HEK293T (cell line): Measurements from ENCODE around the gene FHOD1.

Experiments used
- CTCF ChIA-PET: fragments of 350-600 bp; formaldehyde crosslinking; extraction: SDS; loops from one replicate; lab custom pipeline; 2021; ENCODE audit warnings: antibody characterized with exemption, inconsistent platforms; lab: Yijun Ruan, JAX
- POLR2A ChIA-PET: fragments of 350-600 bp; formaldehyde crosslinking; extraction: SDS; loops from one replicate; lab custom pipeline; 2020; ENCODE audit warnings: antibody characterized with exemption, inconsistent platforms; lab: Yijun Ruan, JAX
- DNase-seq: peaks from one replicate; pipeline ENCODE4 v3.0.0; 2012; ENCODE audit warnings: mixed read lengths; ENCODE audit errors: extremely low spot score
- ARNT ChIP-seq: fragments of 450-650 bp; IDR thresholded peaks from 2 replicates; pipeline ENCODE4 v1.6.1; 2017; ENCODE audit warnings: mild to moderate bottlenecking
- BHLHE40 ChIP-seq: fragments of 450-650 bp; IDR thresholded peaks from 2 replicates; pipeline ENCODE4 v1.6.1; 2016; ENCODE audit warnings: mild to moderate bottlenecking, moderate library complexity, borderline replicate concordance
- CTBP1 ChIP-seq: fragments of 450-650 bp; IDR thresholded peaks from 2 replicates; pipeline ENCODE4 v1.6.1; 2016; ENCODE audit warnings: borderline replicate concordance
- ELF4 ChIP-seq: fragments of 450-650 bp; IDR thresholded peaks from 2 replicates; pipeline ENCODE4 v1.6.1; 2017; ENCODE audit warnings: antibody characterized with exemption
- FOXA1 ChIP-seq: fragments of 450-650 bp; IDR thresholded peaks from 2 replicates; pipeline ENCODE4 v1.6.1; 2016; ENCODE audit warnings: mild to moderate bottlenecking
- FOXK2 ChIP-seq: fragments of 450-650 bp; IDR thresholded peaks from 2 replicates; pipeline ENCODE4 v1.6.1; 2016; ENCODE audit warnings: mild to moderate bottlenecking
- FOXM1 ChIP-seq: fragments of 450-650 bp; IDR thresholded peaks from 2 replicates; pipeline ENCODE4 v1.6.1; 2017; ENCODE audit warnings: mild to moderate bottlenecking, borderline replicate concordance
- HDGF ChIP-seq: fragments of 450-650 bp; IDR thresholded peaks from 2 replicates; pipeline ENCODE4 v1.6.1; 2017; ENCODE audit warnings: antibody characterized with exemption, borderline replicate concordance
- L3MBTL2 ChIP-seq: fragments of 450-650 bp; conservative IDR thresholded peaks from 2 replicates; pipeline ENCODE4 v1.6.1; 2016; ENCODE audit warnings: mild to moderate bottlenecking
- LEF1 ChIP-seq: fragments of 450-650 bp; IDR thresholded peaks from 2 replicates; pipeline ENCODE4 v1.6.1; 2017; ENCODE audit warnings: mild to moderate bottlenecking, borderline replicate concordance
- NFRKB ChIP-seq: fragments of 450-650 bp; IDR thresholded peaks from 2 replicates; pipeline ENCODE4 v1.6.1; 2016; ENCODE audit warnings: mild to moderate bottlenecking, moderate library complexity
- PKNOX1 ChIP-seq: fragments of 450-650 bp; IDR thresholded peaks from 2 replicates; pipeline ENCODE4 v1.6.1; 2016
- SP1 ChIP-seq: fragments of 450-650 bp; IDR thresholded peaks from 2 replicates; pipeline ENCODE4 v1.6.1; 2017
- SUZ12 ChIP-seq: fragments of 450-650 bp; IDR thresholded peaks from 2 replicates; pipeline ENCODE4 v1.6.1; 2016; ENCODE audit warnings: mild to moderate bottlenecking
- TARDBP ChIP-seq: fragments of 450-650 bp; IDR thresholded peaks from 2 replicates; pipeline ENCODE4 v1.6.1; 2016
- ZNF384 ChIP-seq: fragments of 450-650 bp; IDR thresholded peaks from 2 replicates; pipeline ENCODE4 v1.6.1; 2016

FHOD1 gene

GRCh38 chr16:67184453-67184994 lies 62.8 kb downstream of the FHOD1 start:
- TF ChIP-seq NFRKB (no peak), FOXA1 (no peak), L3MBTL2 (no peak), SUZ12 (no peak), FOXK2 (no peak), FOXM1 (no peak), CTBP1 (no peak), SP1 (no peak), TARDBP (no peak)
- DNase-seq, result no peak
- CTCF ChIA-PET, result interaction anchor here (0.5 to 1.2 kb wide), 4 partner anchors 13 to 280 kb away, joined by 3 to 5 read pairs (median 3); no protein-coding TSS in a partner anchor

GRCh38 chr16:67183627-67184452 lies 63.4 kb downstream of the FHOD1 start, which contains the start of gene MATCAP1:
Gene MATCAP1, minus strand, starts transcription at chr16:67183963. Its CDS starts 3,353 bp downstream, at chr16:67180610.
- CTCF ChIA-PET, result interaction anchor here (0.6 kb wide), 1 partner anchor 147 kb away, joined by 3 read pairs; no protein-coding TSS in a partner anchor
- POLR2A ChIA-PET, result interaction anchor here (1.5 kb wide), 1 partner anchor 166 kb away, joined by 5 read pairs; no protein-coding TSS in a partner anchor

More at GRCh38 chr16:67184453-67184994, 62.8 kb downstream of the FHOD1 start:
- POLR2A ChIA-PET, result interaction anchor here (1.5 kb wide), 1 partner anchor 167 kb away, joined by 5 read pairs; no protein-coding TSS in a partner anchor

GRCh38 chr16:67183284-67183626 lies 64.0 kb downstream of the FHOD1 start:
- POLR2A ChIA-PET, result no interaction called here
- CTCF ChIA-PET, result interaction anchor here (0.9 kb wide), 1 partner anchor 13 kb away, joined by 3 read pairs; the partner anchor contains the start of gene NOL3
- TF ChIP-seq HDGF (no peak), FOXM1 (no peak), SUZ12 (no peak), BHLHE40 (no peak), FOXA1 (no peak), ARNT (no peak), PKNOX1 (no peak), LEF1 (no peak), L3MBTL2 (no peak; the same call in 1 of the 2 replicates)
- no peak for DNase-seq

More at GRCh38 chr16:67183627-67184452, 63.4 kb downstream of the FHOD1 start, which contains the start of gene MATCAP1:
- DNase-seq, result peak; percentile 97
- peak; percentile 99 for TF ChIP-seq PKNOX1
- TF ChIP-seq SUZ12, result no peak
- peak; percentile 77 for TF ChIP-seq SP1

GRCh38 chr16:67182288-67182687 lies 65.0 kb downstream of the FHOD1 start:
- POLR2A ChIA-PET, result interaction anchor here (0.7 to 1.1 kb wide), 2 partner anchors 12 to 228 kb away, joined by 3 to 5 read pairs; partner anchors contain the start of gene NOL3
- TF ChIP-seq TARDBP, result no peak
- no peak for TF ChIP-seq SUZ12
- no peak for TF ChIP-seq BHLHE40
- TF ChIP-seq L3MBTL2, result no peak
- no peak for TF ChIP-seq LEF1
- no peak for TF ChIP-seq SP1
- no peak for TF ChIP-seq HDGF
- no peak for TF ChIP-seq PKNOX1
- TF ChIP-seq FOXK2, result no peak
- TF ChIP-seq CTBP1, result no peak
- TF ChIP-seq FOXA1, result no peak
- no peak for TF ChIP-seq ZNF384
- TF ChIP-seq FOXM1, result no peak
- no peak for TF ChIP-seq ARNT
- no peak for TF ChIP-seq NFRKB
- TF ChIP-seq ELF4, result no peak
- DNase-seq, result no peak

GRCh38 chr16:67181346-67181745 lies 65.9 kb downstream of the FHOD1 start:
- POLR2A ChIA-PET, result no interaction called here

More at GRCh38 chr16:67182288-67182687, 65.0 kb downstream of the FHOD1 start:
- CTCF ChIA-PET, result interaction anchor here (0.7 to 0.9 kb wide), 3 partner anchors 12 to 27 kb away, joined by 3 read pairs; partner anchors contain the start of gene NOL3

More at GRCh38 chr16:67181346-67181745, 65.9 kb downstream of the FHOD1 start:
- CTCF ChIA-PET, result interaction anchor here (0.9 kb wide), 1 partner anchor 11 kb away, joined by 3 read pairs; the partner anchor contains the start of gene NOL3
- no peak for TF ChIP-seq BHLHE40
- TF ChIP-seq ELF4, result no peak
- no peak for TF ChIP-seq ZNF384
- no peak for TF ChIP-seq FOXK2
- no peak for TF ChIP-seq FOXM1
- no peak for TF ChIP-seq HDGF
- no peak for TF ChIP-seq ARNT
- TF ChIP-seq PKNOX1, result no peak
- no peak for TF ChIP-seq L3MBTL2
- TF ChIP-seq CTBP1, result no peak
- TF ChIP-seq FOXA1, result no peak
- TF ChIP-seq NFRKB, result no peak
- TF ChIP-seq LEF1, result no peak
- TF ChIP-seq SP1, result no peak
- no peak for DNase-seq
